ENCODE measurements around the gene SRGAP1.

- TF ChIP-seq POLR2AphosphoS5 (IDR thresholded peaks at IDR 0.05; ENCODE audit: low read depth, low read length) (no peak), TAF1 (IDR thresholded peaks at IDR 0.05; ENCODE audit: borderline replicate concordance, low read depth, low read length) (no peak), POLR2A (IDR thresholded peaks at IDR 0.05; ENCODE audit: low read depth, low read length) (no peak)
Observed at GRCh38 chr12:64085996-64086395, 241.5 kb downstream of the SRGAP1 start.
